WTC11 (cell line): ENCODE measurements around the gene SH3TC2. TPM values are rescaled to one million over a fixed set of nuclear protein-coding genes. Genes with fewer than 3 reads are reported as not detected.

Source experiments
- ATAC-seq: fragments of 200-7000 bp; cut with Tn5 transposase; 2 replicates; pipeline ENCODE4 v1.10.0; 2021; ENCODE audit warnings: mild to moderate bottlenecking, moderate library complexity
- CTCF ChIA-PET: fragments of 300-600 bp; sonication (Branson Sonifier 250); formaldehyde crosslinking; loops from one replicate; lab custom pipeline; 2021; ENCODE audit warnings: antibody characterized with exemption; lab: Charles Lee
- POLR2A ChIA-PET: fragments of 350-600 bp; sonication (Branson Sonifier 250); formaldehyde crosslinking; loops from one replicate; lab custom pipeline; 2021; ENCODE audit warnings: antibody characterized with exemption; lab: Charles Lee
- DNase-seq: peaks from one replicate; pipeline ENCODE4 v3.0.0; 2021; ENCODE audit warnings: low spot score
- H3K27ac Mint-ChIP-seq: 2 replicates; pipeline ENCODE4 v1.8.0; 2021; ENCODE audit warnings: mixed read lengths
- H3K27me3 Mint-ChIP-seq: 2 replicates; pipeline ENCODE4 v1.8.0; 2021; ENCODE audit warnings: low read depth, mild to moderate bottlenecking, moderate library complexity, mixed read lengths
- H3K36me3 Mint-ChIP-seq: 2 replicates; pipeline ENCODE4 v1.8.0; 2021; ENCODE audit warnings: mixed read lengths
- H3K4me1 Mint-ChIP-seq: 2 replicates; pipeline ENCODE4 v1.8.0; 2022; ENCODE audit warnings: mixed read lengths
- H3K4me3 Mint-ChIP-seq: 2 replicates; pipeline ENCODE4 v1.8.0; 2021; ENCODE audit warnings: mild to moderate bottlenecking, moderate library complexity, mixed read lengths
- H3K9me3 Mint-ChIP-seq: 2 replicates; pipeline ENCODE4 v1.8.0; 2021; ENCODE audit warnings: mixed read lengths
- ARID4B ChIP-seq: sonication (generic); formaldehyde crosslinking; IDR thresholded peaks from 2 replicates; pipeline ENCODE4 v1.8.0; 2023; ENCODE audit warnings: missing genetic modification reagents, mild to moderate bottlenecking, borderline replicate concordance
- ATF1 ChIP-seq: sonication (generic); formaldehyde crosslinking; IDR thresholded peaks from 2 replicates; pipeline ENCODE4 v1.8.1; 2023; ENCODE audit warnings: mild to moderate bottlenecking, moderate library complexity, missing genetic modification reagents
- CBFB ChIP-seq: sonication (generic); formaldehyde crosslinking; IDR thresholded peaks from 2 replicates; pipeline ENCODE4 v1.8.1; 2022; ENCODE audit warnings: mild to moderate bottlenecking, low read depth, missing genetic modification reagents
- ERG ChIP-seq: fragments of 250-450 bp; sonication (Bioruptor Pico); IDR thresholded peaks from 2 replicates; pipeline ENCODE4 v1.8.0; 2021; ENCODE audit warnings: mild to moderate bottlenecking
- FOXJ3 ChIP-seq: sonication (generic); formaldehyde crosslinking; IDR thresholded peaks from 2 replicates; pipeline ENCODE4 v1.9.0; 2021; ENCODE audit warnings: missing genetic modification reagents, mild to moderate bottlenecking, borderline replicate concordance
- HMGXB4 ChIP-seq: sonication (generic); formaldehyde crosslinking; IDR thresholded peaks from 2 replicates; pipeline ENCODE4 v1.8.1; 2023; ENCODE audit warnings: mild to moderate bottlenecking, moderate library complexity, missing genetic modification reagents
- NR1H2 ChIP-seq: sonication (generic); formaldehyde crosslinking; IDR thresholded peaks from 2 replicates; pipeline ENCODE4 v1.9.0; 2021; ENCODE audit warnings: mild to moderate bottlenecking, moderate library complexity, missing genetic modification reagents
- NR3C1 ChIP-seq: sonication (generic); formaldehyde crosslinking; conservative IDR thresholded peaks from 2 replicates; pipeline ENCODE4 v1.8.1; 2023; ENCODE audit warnings: low read depth, mild to moderate bottlenecking, missing genetic modification reagents
- PREB ChIP-seq: sonication (generic); formaldehyde crosslinking; IDR thresholded peaks from 2 replicates; pipeline ENCODE4 v1.8.1; 2022; ENCODE audit warnings: mild to moderate bottlenecking, missing genetic modification reagents, moderate library complexity, borderline replicate concordance
- SMAD4 ChIP-seq: sonication (generic); formaldehyde crosslinking; IDR thresholded peaks from 2 replicates; pipeline ENCODE4 v1.8.0; 2022; ENCODE audit warnings: mild to moderate bottlenecking, missing genetic modification reagents
- SOX15 ChIP-seq: fragments of 250-450 bp; sonication (Bioruptor Pico); IDR thresholded peaks from 2 replicates; pipeline ENCODE4 v1.9.0; 2021; ENCODE audit warnings: mild to moderate bottlenecking
- TEAD1 ChIP-seq: sonication (generic); formaldehyde crosslinking; IDR thresholded peaks from 2 replicates; pipeline ENCODE4 v1.8.0; 2022; ENCODE audit warnings: mild to moderate bottlenecking, missing genetic modification reagents
- TEAD4 ChIP-seq: sonication (generic); formaldehyde crosslinking; IDR thresholded peaks from 2 replicates; pipeline ENCODE4 v1.8.0; 2022; ENCODE audit warnings: mild to moderate bottlenecking, missing genetic modification reagents
- TP53 ChIP-seq: sonication (generic); formaldehyde crosslinking; IDR thresholded peaks from 2 replicates; pipeline ENCODE4 v1.8.1; 2023; ENCODE audit warnings: mild to moderate bottlenecking, missing genetic modification reagents
- ZNF416 ChIP-seq: fragments of 250-450 bp; sonication (Bioruptor Pico); IDR thresholded peaks from 2 replicates; pipeline ENCODE4 v1.9.0; 2021; ENCODE audit warnings: mild to moderate bottlenecking, inconsistent platforms
- ZNF671 ChIP-seq: fragments of 250-450 bp; sonication (Bioruptor Pico); IDR thresholded peaks from 2 replicates; pipeline ENCODE4 v1.8.0; 2021; ENCODE audit warnings: mild to moderate bottlenecking
- total RNA-seq: library from RNA; stranded (reverse); gene quantifications from 3 replicates; pipeline ENCODE4 v1.2.3, GENCODE V29; 2021
- TF ChIP-seq, protein P1 (sequence below): sonication (generic); formaldehyde crosslinking; IDR thresholded peaks from 2 replicates; pipeline ENCODE4 v1.8.0; 2022; ENCODE audit warnings: mild to moderate bottlenecking, missing genetic modification reagents
- TF ChIP-seq, protein P2 (sequence below): fragments of 250-450 bp; sonication (Bioruptor Pico); conservative IDR thresholded peaks from 2 replicates; pipeline ENCODE4 v1.9.0; 2021; ENCODE audit warnings: mild to moderate bottlenecking

The SH3TC2 gene
- total RNA-seq, 1 experiment from 2014 or later = 0.61 TPM

- peaks cover 9% of the 10 kb centered on the region; the same call in 1 of the 2 replicates for H3K27me3 Mint-ChIP-seq
- DNase-seq (no peak), ATAC-seq (no peak)
- no peaks in the 10 kb centered on the region for H3K4me1 Mint-ChIP-seq
- peaks cover 16% of the 10 kb centered on the region for H3K9me3 Mint-ChIP-seq
- TF ChIP-seq HMGXB4 (CRISPR knock-in tag) = no peak
- no peak for TF ChIP-seq ARID4B (CRISPR knock-in tag)
- TF ChIP-seq, protein P1, sequence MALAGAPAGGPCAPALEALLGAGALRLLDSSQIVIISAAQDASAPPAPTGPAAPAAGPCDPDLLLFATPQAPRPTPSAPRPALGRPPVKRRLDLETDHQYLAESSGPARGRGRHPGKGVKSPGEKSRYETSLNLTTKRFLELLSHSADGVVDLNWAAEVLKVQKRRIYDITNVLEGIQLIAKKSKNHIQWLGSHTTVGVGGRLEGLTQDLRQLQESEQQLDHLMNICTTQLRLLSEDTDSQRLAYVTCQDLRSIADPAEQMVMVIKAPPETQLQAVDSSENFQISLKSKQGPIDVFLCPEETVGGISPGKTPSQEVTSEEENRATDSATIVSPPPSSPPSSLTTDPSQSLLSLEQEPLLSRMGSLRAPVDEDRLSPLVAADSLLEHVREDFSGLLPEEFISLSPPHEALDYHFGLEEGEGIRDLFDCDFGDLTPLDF (CRISPR knock-in tag) = no peak
- TF ChIP-seq SOX15 = no peak
- TF ChIP-seq TP53 (CRISPR knock-in tag) = no peak
- no peak for TF ChIP-seq NR1H2 (CRISPR knock-in tag)
- TF ChIP-seq TEAD1 = no peak
- no peak for TF ChIP-seq PREB (CRISPR knock-in tag)
- TF ChIP-seq ERG (CRISPR knock-in tag) = no peak
- TF ChIP-seq FOXJ3 (CRISPR knock-in tag) = no peak
- no peak for TF ChIP-seq ATF1
- no peak for TF ChIP-seq ZNF416 (CRISPR knock-in tag)
- no peak for TF ChIP-seq TEAD4 (CRISPR knock-in tag)
- no peak for TF ChIP-seq ZNF671
- no peaks in the 10 kb centered on the region; the same call in 1 of the 2 replicates for H3K36me3 Mint-ChIP-seq
- H3K4me3 Mint-ChIP-seq = no peak overlapping the region
- ChIA-PET CTCF (interaction anchor here (0.5 to 1.7 kb wide), 4 partner anchors 20 to 37 kb away, joined by 3 to 5 read pairs (median 4); no protein-coding TSS in a partner anchor), POLR2A (no interaction called here)
- H3K27ac Mint-ChIP-seq = no peak overlapping the region
These were observed 25.8 kb upstream of the SH3TC2 start for GRCh38 chr5:149088686-149089085.

DNA sequence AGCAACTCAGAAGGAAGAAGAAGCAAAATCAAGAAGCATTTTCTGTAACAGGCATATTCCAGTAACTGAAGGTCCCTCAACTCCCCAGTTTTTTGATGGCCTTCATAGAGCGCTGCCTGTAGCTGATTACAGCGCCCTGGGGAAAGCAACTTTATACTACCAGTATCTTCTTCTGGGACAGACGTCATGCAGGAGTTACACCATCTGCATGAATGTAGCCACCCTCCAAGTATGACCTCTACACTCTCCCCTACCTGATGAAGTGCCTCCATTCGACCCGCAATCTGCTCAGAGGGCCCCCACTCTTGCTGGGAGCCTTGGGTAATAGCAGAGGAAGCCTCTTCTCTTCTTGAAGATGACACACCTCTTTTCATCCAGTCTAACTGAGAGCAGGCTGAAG, 21.0 kb upstream of the SH3TC2 start:
- H3K36me3 Mint-ChIP-seq = no peaks in the 10 kb centered on the region
- no peak for DNase-seq
- H3K4me1 Mint-ChIP-seq = no peaks in the 10 kb centered on the region
- no peak overlapping the region for H3K27ac Mint-ChIP-seq
- no peak overlapping the region for H3K4me3 Mint-ChIP-seq
- no peaks in the 10 kb centered on the region; the same call in 1 of the 2 replicates for H3K9me3 Mint-ChIP-seq
- H3K27me3 Mint-ChIP-seq = peaks cover 2% of the 10 kb centered on the region; the same call in 1 of the 2 replicates
- POLR2A ChIA-PET = no interaction called here
- no peak for ATAC-seq
- CTCF ChIA-PET = no interaction called here
- TF ChIP-seq, protein P2, sequence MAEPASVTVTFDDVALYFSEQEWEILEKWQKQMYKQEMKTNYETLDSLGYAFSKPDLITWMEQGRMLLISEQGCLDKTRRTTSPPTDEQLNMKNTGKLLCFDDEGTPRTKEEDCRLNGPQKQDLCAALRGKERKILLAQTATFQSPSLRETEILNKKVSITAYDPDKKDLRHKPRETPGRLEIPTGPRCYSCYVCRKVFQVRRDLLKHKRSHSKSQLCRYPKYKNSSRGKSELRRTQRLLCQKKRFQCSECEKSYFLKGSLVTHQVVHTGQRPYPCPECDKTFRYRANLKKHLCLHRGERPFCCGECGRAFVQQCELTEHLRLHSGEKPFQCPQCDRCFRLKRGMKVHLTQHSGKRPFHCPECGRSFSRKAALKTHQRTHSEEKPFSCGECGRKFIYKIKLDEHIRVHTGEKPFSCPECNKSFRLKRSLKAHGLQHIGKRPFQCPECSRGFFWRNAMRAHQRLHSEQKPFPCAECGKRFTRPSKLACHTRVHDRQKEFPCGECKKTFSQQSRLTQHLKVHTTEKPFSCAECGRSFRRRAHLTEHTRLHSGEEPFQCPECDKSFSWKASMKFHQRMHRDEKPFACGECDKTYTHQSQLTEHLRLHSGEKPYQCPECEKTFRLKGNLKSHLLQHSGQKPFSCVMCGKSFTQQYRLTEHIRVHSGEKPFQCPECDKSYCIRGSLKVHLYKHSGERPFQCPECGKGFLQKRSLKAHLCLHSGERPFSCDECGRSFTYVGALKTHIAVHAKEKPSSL (CRISPR knock-in tag) = no peak
- TF ChIP-seq CBFB (CRISPR knock-in tag) = no peak
- TF ChIP-seq ARID4B (CRISPR knock-in tag) = no peak
- TF ChIP-seq NR3C1 (CRISPR knock-in tag) = no peak
- no peak for TF ChIP-seq SMAD4 (CRISPR knock-in tag)
